Activated T-cell treated with anti-CD3 and anti-CD28 coated beads for 4 hours (primary cell): ENCODE measurements around the gene PRMT9.

Source experiments
- DNase-seq: peaks from one replicate; pipeline ENCODE4 v3.0.0-alpha.2; 2020

Gene PRMT9

DNA sequence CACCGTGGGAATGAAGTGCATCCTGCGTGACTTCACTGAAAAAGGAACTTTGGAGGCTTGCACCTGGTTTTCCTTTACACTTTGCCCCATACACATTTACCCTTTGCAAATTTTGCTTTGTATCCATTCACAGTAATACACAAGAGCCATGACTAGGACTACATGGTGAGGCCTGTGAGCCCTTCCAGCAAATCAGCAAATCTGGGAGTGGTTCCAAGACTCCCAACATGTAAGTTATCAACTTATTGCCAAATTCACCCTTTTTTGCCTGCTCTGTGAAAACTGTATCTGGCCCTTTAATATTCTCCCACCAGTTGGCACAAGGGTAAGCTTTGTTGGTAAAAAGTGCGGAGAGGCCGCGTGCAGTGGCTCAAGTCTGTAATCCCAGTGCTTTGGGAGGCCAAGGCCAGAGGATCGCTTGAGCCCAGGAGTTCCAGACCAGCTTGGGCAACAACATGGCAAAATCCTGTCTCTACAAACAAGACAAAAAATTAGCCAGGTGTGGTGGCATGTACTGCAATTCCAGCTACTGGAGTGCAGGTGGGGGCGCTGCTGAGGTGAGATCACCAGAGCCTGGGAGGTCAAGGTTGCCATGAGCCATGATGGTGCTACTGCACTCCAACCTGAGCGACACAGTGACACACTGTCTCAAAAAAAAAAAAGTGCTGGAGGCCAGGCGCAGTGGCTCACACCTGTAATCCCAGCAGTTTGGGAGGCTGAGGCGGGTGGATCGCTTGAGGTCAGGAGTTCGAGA lies 5.0 kb downstream of the PRMT9 start:
- DNase-seq = no peak

DNA sequence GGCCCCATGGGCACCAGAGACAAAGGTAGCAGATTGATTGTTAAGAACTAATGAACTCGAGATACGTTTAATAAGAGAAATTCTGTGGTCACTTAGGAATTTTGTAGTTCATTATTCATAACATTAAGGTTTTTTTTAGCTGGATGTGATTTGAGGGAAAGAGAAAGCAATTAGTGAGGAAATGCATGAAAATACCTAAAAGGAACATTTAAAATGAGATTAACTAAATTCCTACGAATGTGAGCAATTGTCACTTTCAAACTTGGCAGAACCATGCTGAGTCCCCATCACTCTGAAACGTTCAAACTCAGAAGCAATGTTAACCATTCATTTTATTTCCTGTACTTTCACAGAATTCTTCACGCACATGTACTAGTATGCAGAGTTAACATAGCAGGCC lies 5.9 kb downstream of the PRMT9 start:
- DNase-seq = no peak

DNA sequence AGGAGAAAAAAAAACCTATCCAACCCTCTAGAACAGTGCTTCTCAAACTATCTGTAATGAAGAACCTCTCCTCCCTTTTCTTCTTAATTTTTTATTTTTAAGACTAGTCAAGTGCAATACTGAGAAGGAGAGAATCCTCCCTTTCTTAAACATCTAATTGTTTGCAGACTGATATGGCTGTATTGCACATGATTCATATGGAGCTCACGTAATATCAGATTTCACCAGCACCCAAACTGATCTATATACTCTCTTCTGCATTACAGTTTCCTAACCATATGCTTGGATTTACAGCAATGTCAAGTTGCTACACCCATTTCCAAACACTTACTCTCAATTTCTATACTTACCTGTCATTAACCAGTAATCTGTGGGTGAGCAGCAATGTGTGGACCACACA lies 9.5 kb downstream of the PRMT9 start:
- DNase-seq = no peak

DNA sequence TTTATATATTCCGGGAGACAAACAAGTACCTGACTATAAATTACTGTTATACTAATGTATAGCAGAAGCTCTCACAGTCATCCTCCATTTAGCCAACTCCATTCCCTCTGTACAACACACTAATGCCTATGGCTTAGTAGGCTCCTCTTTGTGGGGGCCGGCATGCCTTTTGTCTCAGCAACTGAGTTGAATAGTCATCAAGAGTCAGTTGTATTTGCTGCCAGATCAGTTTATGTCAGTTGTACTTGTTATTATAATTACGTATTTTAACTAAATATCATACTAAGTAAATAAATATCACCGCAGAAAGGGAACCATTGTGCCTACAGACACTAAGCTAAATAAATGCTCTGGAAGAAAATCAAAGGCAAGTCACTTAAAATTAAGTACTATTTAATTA lies 9.9 kb downstream of the PRMT9 start:
- no peak for DNase-seq

DNA sequence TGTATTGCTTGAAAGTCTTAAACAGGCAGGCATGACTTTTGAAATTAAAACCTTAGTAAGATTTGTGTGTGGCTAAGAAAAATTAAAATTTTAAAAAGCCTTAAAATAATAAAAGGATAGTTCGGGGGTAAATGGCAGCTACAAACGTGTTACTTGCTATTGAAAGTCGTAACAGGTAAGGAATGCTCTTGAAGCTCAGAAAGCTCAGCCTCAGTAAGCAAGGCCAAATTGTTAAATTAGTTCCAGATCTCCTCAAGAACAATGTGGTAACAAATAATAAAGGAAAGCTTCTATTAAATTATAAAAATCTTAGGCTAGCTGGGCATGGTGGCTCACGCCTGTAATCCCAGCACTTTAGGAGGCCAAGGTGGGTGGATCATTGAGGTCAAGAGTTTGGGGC lies 25.5 kb downstream of the PRMT9 start:
- DNase-seq = no peak

DNA sequence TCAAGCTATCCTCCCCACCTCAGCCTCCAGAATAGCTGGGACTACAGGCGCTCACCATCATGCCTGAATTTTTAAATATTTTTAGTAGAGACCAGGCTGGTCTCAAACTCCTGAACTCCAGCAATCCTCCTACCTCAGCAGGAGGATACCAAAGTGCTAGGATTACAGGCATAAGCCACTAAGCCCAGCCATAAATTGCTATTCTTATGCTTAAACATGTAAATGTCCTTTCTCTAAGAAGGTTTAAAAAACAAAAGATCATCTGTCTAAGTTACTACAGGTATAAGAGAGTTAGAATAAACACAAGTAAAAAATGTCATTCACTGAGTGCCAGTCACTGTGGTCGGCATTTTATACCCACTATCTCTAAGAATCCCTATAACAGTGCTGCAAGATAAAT lies 28.3 kb downstream of the PRMT9 start:
- no peak for DNase-seq

DNA sequence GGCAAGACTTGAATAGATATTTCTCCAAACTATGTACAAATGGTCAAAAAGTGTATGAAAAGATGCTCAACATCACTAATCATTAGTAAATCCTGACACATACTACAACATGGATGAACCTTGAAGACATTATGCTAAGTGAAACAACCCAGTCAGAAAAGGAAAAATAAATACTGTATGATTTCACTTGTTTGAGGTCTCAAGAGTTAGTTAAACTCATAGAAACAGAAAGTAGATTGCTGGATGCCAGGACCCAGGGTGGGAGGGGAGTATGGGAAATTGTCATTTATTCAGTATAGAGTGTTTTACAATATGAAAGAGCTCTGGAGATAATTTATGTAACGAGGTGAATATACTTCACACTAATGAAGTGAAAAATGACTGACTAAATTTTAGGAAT lies 32.4 kb downstream of the PRMT9 start:
- no peak for DNase-seq

DNA sequence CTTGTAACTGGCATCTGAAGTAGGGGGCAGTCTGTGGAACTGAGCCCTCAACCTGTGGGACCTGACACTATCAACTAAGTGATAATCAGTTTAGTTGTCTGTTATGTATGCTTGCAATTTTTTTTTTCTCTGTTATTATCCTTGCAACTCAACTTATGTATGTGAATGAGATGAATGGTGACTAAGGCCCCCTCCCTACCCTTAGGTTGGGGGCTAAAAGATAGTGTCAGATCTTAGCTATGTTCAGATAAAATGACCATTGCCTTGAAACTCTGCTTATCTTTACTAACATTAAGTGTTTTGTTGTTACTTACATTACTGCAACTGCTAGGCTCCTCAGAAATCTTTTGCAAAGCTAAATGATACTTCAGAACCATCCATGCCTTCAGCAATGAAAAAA lies 35.3 kb downstream of the PRMT9 start:
- DNase-seq = no peak

DNA sequence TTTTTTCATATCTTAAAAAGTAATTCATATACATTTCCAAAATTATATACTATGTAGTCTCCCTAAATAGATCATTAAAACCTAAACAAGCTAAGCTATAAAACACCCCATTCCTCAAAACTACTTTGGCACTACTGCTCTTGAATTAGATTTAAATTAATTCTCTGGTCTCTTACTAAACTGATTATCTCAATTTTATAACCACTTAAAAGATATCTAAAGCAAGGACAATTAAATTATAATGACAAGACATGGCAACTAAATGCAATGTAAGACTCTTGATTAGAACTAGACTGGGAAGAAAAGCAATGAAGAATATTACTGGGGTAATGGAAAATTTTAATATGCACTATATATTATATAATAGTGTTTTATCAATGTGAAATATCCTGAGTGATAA lies 38.9 kb downstream of the PRMT9 start:
- no peak for DNase-seq

DNA sequence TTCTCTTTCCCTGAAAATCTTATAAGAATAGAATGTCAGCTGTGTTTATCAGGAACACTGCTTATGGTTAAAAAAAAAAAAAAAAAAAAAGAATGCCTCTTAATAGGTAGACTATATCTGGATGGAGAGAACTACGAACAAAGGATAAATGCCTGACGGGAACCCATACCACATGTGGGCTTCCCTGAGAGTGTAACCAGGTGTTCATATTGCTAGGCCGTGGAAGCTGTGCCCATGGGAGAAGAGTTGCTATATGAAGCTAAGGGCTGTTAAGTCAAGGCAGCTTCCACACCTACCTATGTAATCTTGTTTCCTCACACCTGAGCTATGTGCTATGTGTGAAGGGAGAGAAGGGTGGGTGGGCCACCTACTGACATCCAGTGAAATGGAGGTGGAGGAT lies 39.5 kb downstream of the PRMT9 start:
- DNase-seq = no peak

DNA sequence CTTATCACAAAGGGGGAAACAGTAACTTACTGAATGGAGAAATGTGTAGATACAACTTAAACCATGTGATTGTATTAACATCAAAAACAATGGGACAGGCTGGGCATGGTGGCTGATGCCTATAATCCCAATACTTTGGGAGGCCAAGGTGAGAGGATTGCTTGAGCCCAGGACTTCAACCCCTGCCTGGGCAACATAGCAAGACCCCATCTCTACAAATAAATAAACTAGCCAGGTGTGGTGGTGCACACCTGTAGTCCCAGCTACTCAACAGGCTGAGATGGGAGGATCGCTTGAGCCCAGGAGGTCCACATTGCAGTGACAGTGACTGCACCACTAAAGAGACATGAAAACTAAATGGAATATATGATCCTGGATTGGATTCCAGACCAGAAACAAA lies 40.3 kb downstream of the PRMT9 start:
- DNase-seq = no peak

DNA sequence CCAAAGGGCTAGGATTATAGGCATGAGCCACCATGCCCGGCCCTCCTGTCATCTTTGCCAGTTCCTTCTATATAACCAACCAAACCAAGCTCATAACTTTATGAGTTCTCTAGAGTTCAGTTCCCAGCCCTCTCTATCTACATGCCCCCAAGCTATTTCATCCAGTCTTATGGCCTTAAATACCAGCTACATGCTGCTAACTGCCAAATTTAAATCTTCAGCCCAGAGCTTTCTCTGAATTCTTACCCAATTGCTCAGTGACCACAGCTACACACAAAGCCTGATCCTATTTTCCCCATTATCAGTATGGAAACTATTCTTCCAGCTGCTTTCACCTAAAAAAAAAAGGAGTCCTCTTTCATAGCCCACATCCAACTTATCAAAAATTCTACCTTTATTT lies 43.6 kb downstream of the PRMT9 start:
- DNase-seq = no peak

DNA sequence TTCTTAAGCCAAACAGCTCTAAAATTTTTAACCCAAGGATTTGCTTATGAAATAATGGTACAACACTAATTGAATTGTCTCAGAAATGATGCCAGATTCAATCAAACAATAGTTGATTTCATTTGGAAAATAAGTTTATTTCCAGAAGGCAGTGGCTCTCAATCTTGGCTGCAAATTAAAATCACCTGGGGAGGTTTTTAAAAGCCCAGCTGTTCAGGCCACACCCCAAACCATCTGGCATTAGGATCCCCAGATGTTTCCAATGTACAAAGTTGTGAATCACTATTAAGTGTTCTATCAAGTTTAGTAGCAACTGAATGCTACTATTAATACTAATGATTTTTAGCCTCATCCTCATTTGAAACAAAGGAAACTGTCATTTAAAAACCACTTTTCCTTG lies 44.6 kb downstream of the PRMT9 start:
- DNase-seq = no peak

DNA sequence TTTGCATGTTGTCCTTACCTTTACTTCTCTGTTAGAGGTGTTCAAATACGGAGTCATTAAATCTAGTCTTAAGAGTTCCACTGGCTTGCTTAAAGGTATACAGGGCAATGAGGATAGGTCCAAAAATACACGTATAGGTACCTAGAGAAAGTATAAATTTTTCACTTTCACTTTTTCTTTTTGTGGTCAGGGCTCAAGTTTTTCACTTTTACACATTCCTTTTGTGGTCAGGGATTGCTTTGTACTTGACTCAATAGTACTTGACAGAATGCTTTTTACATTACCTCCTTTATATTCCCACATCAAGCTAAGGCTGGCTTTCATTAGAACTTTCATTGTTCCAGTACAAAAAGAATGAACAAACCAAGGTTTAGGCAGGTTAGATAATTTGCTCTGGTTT lies 45.0 kb downstream of the PRMT9 start:
- no peak for DNase-seq

DNA sequence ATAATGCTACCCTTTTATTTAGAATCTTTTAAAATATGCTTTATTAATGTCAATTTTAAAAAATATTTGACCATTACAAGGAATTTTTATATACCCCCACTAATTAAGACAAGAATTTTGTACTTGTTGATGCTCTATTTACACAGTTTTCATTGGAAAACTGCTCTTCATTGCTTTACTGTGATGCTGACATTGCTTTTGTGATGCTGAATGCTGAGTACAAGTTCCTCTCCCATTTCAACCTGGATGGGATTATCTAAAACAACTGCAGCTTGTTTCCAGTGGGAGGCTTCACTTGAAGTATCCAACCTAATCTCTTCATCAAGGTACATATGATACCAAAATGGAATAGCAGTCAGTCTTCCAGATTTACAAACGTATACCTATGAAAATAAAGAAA lies 45.6 kb downstream of the PRMT9 start:
- DNase-seq = no peak

DNA sequence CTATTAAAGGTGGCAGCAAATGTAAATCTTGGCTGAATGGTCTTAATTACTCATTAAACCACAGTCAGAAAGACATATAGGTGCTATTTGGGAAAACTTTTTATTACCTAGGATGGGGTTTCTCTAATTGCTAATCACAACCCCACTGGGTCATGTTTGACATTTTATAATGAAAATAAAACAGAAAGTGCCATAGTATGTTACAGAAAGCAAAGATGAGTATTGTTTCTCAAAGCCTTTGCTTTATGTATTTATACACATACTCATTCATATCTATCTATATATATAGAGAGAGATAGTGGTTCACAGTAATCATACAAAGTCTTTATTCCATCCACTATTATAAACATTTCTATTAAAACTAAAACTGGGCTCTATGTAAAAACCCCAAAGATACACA lies 48.6 kb downstream of the PRMT9 start:
- no peak for DNase-seq

DNA sequence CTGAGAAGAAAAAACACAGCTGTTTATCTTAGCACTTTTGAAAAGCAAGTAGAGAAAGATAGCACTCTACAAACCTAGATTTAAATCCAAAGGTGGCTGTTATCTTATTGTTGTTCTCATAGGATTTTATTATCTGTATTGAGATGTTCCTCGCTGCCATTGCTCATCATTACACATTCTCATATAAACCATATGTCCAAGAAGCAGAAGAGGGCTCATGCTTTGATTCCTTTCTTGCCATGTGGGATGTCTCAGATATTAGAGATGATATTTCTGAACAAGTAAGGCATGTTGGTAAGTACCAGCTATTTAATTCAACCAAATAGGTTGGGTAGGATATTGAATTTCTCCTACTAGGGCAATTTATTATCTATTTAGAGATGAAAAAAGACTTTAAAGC lies 50.3 kb downstream of the PRMT9 start:
- no peak for DNase-seq

DNA sequence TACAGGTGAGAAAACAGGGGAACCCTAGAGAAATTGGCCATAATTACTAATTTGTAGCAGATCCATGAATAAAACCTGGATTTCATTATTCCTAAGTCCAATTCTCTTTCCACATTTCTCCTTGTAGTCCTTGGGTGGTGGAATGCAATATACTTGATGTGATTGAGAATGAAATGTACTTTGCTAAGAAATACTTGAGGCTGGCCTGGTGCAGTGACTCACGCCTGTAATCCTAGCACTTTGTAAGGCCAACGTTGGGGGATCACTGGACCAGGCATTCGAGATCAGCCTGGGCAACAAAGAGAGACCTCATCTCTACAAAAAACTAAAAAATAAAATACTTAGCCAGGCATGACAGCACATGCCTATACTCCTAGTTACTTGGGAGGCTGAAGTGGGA lies 50.9 kb downstream of the PRMT9 start:
- no peak for DNase-seq

DNA sequence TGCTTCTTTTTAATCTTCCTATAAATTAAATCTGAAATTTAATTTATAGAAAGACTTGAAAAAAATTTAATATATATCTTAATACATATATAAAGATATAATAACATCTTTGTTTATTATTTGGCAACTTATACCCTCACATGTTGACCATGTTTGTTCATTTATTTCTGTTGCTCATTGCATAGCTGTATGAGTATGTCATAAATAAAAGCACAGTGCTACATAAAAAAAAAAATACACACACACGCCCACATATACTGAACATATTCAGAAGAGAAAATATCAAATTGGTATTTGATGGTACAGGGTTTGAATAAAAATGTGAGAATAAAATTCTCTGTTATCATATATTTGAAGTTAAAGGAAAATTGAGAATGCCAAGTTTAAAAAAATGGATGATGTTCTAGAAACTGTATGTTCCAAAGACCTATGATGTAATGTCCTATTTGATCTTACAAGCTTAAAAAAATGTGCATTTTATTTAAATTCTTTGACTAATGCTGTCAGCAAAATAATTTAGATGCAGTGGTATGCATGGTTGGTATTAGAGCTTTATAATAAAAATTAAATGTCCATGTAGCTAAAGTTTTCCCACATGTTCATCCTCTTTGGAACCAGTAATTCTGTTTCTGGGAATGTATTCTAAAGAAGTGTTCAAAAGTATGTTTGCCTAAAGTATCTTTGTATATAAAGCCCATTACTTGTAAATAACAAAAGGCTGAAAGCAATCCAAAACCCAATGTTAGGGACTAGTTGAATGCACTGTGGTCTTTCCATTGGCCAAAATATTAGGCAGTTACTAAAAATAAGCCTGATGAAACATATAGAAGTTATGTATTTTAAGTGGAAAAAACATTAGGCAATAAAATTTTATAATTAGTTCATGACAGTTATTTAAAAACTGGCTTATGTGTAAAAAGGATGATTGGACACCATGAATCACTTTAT lies 53.9 kb downstream of the PRMT9 start:
- no peak for DNase-seq

DNA sequence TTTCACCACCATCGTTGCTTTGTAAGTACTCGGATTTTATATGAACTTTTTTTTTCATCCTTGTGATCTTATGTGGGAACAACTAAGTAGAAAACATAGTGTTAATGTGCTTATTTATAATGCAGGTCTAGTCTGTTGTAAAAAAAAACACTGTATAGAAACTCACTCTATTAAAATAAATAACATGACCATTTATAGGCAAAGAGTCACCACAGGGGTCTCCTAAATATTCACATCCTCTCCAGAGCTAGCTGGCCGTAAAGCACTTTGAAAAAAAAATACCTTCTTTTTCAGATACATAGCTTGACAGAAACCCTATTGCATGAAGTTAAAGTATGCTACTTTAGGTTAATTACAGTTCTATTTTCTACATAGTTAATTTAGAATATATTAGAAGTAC lies 55.5 kb downstream of the PRMT9 start:
- DNase-seq = no peak

DNA sequence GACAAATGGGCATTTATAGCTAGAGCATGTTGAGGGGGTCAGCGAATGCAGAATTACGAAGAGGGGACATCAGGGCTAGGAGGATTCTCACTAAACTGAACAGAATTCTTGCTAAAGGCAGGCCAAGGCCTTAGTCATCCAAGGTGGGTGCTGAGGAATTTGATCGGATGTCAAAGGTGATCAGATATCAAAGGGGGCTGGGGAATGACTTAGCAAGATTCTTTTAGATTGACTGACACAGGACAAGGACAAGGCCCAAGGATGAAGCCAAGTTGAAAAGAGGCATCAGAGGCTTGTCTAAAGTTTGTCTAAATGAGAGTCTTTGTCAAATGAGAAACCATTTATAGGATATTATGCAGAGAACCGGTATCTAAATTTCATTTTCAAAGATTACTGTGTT lies 57.1 kb downstream of the PRMT9 start:
- no peak for DNase-seq

DNA sequence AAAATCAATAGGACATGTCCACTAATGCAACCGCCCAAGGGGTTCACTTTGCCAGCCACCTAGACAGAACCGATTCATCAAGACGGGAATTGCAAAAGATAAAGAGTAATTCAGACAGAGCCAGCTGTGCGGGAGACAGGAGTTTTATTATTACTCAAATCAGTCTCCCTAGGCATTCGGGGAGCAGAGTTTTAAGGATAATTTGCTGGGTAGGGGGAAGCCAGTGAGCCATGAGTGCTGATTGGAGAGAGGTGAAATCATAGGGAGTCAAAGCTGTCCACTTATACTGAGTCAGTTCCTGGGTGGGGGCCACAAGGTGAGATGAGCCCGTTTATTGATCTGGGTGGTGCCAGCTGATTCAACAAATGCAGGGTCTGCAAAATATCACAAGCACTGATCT lies 58.2 kb downstream of the PRMT9 start:
- DNase-seq = no peak

DNA sequence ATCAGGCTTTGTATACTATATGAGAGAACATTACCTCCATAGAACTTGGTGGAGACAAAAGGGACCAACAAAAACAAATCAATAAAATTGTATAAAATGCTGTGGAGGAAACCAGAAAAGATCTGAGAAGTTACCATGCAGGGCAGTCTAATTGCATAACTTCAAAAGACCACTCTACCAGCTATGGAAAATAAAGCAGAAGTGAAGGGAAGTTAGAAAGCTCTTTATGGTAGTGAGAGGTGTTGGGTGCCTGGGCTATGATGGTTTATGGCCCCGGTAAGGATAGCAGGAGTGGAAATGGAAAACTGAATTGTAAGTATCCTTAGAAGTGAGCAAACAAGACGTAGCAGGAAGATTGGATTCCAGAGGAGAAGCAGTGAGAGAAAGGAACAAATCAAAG lies 63.6 kb downstream of the PRMT9 start:
- DNase-seq = no peak
